NCI-H187 (cell line): ENCODE measurements around the gene OR52E2.

ENCODE experiments used
- DNase-seq, 2 experiments: peaks; one replicate each; lab custom pipeline; 2025; lab: John Stamatoyannopoulos, UW

OR52E2 gene

GRCh38 chr11:5011254-5011653 is 48.2 kb downstream of the OR52E2 start:
- DNase-seq = no peak
